ENCODE measurements around the gene GRK2. TPM values are rescaled to one million over a fixed set of nuclear protein-coding genes. Genes with fewer than 3 reads are reported as not detected.

The GRK2 gene
- total RNA-seq, 2 donors from 2014 or later = 58.0 to 61.7 TPM

DNA sequence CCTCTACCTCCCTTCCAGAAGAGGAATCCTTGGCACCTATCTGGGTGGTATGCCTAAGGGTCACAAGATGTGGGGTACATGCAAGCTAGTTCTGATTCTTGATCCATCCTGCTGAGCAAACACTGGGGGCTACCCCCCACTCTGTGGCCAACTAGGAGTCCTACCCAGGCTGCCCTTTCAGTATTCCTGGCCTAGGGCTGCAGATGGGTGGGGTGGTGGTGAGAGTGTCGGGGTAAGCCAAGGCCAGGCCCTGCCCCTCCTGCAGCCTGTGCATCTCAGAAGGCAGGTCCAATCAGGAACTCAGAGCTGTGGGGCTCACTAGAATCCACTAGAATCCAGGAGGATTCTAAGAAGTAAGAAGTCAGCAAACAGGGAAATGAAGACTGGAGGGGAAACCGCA, 47.9 kb downstream of the GRK2 start:
- H3K4me1 ChIP-seq (ENCODE audit: control insufficient read depth, insufficient read depth, low read length) = no peaks in the 10 kb centered on the region
- H3K36me3 ChIP-seq (ENCODE audit: control insufficient read depth, insufficient read depth, low read length) = peaks cover under 1% of the 10 kb centered on the region
- no peak overlapping the region for H3K27ac ChIP-seq (ENCODE audit: low read depth, low read length)
- Mint-ChIP-seq H3K4me3 (no peak overlapping the region), H3K27ac (no peak overlapping the region), H3K36me3 (ENCODE audit: low read depth) (peaks cover 6% of the 10 kb centered on the region), H3K9me3 (no peaks in the 10 kb centered on the region), H3K27me3 (ENCODE audit: insufficient read depth) (peaks cover 15% of the 10 kb centered on the region), H3K4me1 (peaks cover 5% of the 10 kb centered on the region)
- peaks cover 12% of the 10 kb centered on the region for H3K27me3 ChIP-seq (ENCODE audit: control insufficient read depth, insufficient read depth, low read length, poor library complexity, severe bottlenecking)
- TF ChIP-seq, protein P1, sequence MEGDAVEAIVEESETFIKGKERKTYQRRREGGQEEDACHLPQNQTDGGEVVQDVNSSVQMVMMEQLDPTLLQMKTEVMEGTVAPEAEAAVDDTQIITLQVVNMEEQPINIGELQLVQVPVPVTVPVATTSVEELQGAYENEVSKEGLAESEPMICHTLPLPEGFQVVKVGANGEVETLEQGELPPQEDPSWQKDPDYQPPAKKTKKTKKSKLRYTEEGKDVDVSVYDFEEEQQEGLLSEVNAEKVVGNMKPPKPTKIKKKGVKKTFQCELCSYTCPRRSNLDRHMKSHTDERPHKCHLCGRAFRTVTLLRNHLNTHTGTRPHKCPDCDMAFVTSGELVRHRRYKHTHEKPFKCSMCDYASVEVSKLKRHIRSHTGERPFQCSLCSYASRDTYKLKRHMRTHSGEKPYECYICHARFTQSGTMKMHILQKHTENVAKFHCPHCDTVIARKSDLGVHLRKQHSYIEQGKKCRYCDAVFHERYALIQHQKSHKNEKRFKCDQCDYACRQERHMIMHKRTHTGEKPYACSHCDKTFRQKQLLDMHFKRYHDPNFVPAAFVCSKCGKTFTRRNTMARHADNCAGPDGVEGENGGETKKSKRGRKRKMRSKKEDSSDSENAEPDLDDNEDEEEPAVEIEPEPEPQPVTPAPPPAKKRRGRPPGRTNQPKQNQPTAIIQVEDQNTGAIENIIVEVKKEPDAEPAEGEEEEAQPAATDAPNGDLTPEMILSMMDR (conservative IDR thresholded peaks at IDR 0.05) = no peak
- 98 to 100% methylated on average over 1 to 2 of the region's 2 CpGs for WGBS, 2 experiments (ENCODE audit: insufficient coverage in 1 of 2, insufficient read length in 1 of 2)
- no peak overlapping the region for H3K4me3 ChIP-seq (ENCODE audit: low read length)
- no peak for DNase-seq
- H3K9me3 ChIP-seq (ENCODE audit: control insufficient read depth, low read length) = no peaks in the 10 kb centered on the region
- no peak overlapping the region for H3K9ac ChIP-seq (ENCODE audit: extremely low read depth, low read length, poor library complexity, severe bottlenecking)

GRCh38 chr11:67315325-67315909, 49.1 kb downstream of the GRK2 start:
- WGBS, 2 experiments (ENCODE audit: insufficient coverage in 1 of 2, insufficient read length in 1 of 2) = 90 to 98% methylated on average over 9 of the region's 9 CpGs
- peaks cover 21% of the 10 kb centered on the region for H3K27me3 ChIP-seq (ENCODE audit: control insufficient read depth, insufficient read depth, low read length, poor library complexity, severe bottlenecking)
- no peaks in the 10 kb centered on the region for H3K4me1 ChIP-seq (ENCODE audit: control insufficient read depth, insufficient read depth, low read length)
- Mint-ChIP-seq H3K4me3 (peak overlapping the region; percentile 81), H3K9me3 (no peaks in the 10 kb centered on the region), H3K27ac (no peak overlapping the region), H3K36me3 (ENCODE audit: low read depth) (peaks cover 3% of the 10 kb centered on the region), H3K4me1 (peaks cover 5% of the 10 kb centered on the region), H3K27me3 (ENCODE audit: insufficient read depth) (peaks cover 26% of the 10 kb centered on the region)
- H3K9ac ChIP-seq (ENCODE audit: extremely low read depth, low read length, poor library complexity, severe bottlenecking) = no peak overlapping the region
- H3K36me3 ChIP-seq (ENCODE audit: control insufficient read depth, insufficient read depth, low read length) = no peaks in the 10 kb centered on the region
- no peak overlapping the region for H3K4me3 ChIP-seq (ENCODE audit: low read length)
- no peak overlapping the region for H3K27ac ChIP-seq (ENCODE audit: low read depth, low read length)
- TF ChIP-seq, protein P1 (conservative IDR thresholded peaks at IDR 0.05) = no peak
- no peak for DNase-seq
- H3K9me3 ChIP-seq (ENCODE audit: control insufficient read depth, low read length) = no peaks in the 10 kb centered on the region

DNA sequence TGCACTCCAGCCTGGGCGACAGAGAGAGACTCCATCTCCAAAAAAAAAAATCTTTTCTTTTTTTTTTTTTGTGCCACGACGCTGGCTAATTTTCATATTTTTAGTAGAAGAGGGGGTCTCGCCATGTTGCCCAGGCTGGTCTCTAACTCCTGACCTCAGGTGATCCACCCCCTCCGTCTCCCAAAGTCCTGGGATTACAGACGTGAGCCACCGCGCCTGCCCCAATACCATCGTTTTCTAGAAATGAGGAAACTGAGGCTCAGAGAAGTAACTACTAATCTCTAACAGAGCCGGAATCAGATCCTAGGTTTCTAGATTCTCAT, 50.6 kb downstream of the GRK2 start:
- Mint-ChIP-seq H3K27me3 (ENCODE audit: insufficient read depth) (peaks cover 28% of the 10 kb centered on the region), H3K4me3 (peak overlapping the region; percentile 81), H3K27ac (peak overlapping the region; percentile 93), H3K4me1 (peaks cover 5% of the 10 kb centered on the region), H3K36me3 (ENCODE audit: low read depth) (peaks cover under 1% of the 10 kb centered on the region), H3K9me3 (no peaks in the 10 kb centered on the region)
- 2 to 7% methylated on average over 5 to 10 of the region's 10 CpGs for WGBS, 2 experiments (ENCODE audit: insufficient coverage in 1 of 2, insufficient read length in 1 of 2)
- Histone ChIP-seq H3K4me3 (ENCODE audit: low read length) (peak overlapping the region; percentile 90), H3K4me1 (ENCODE audit: control insufficient read depth, insufficient read depth, low read length) (no peaks in the 10 kb centered on the region), H3K27ac (ENCODE audit: low read depth, low read length) (peak overlapping the region; percentile 47), H3K9me3 (ENCODE audit: control insufficient read depth, low read length) (no peaks in the 10 kb centered on the region), H3K9ac (ENCODE audit: extremely low read depth, low read length, poor library complexity, severe bottlenecking) (peak overlapping the region; percentile 37), H3K36me3 (ENCODE audit: control insufficient read depth, insufficient read depth, low read length) (no peaks in the 10 kb centered on the region), H3K27me3 (ENCODE audit: control insufficient read depth, insufficient read depth, low read length, poor library complexity, severe bottlenecking) (peaks cover 26% of the 10 kb centered on the region)
- TF ChIP-seq, protein P1 (conservative IDR thresholded peaks at IDR 0.05) = no peak
- DNase-seq = no peak
